DMS79 treated with DMSO at 0.1 percent for 48 hours (cell line): ENCODE measurements around the gene TULP1.
A peak's percentile ranks its signal among the peaks of the same experiment; 100 is the strongest.

Experiments used
- DNase-seq: peaks from one replicate; lab custom pipeline; 2025; lab: John Stamatoyannopoulos, UW

The TULP1 gene

DNA sequence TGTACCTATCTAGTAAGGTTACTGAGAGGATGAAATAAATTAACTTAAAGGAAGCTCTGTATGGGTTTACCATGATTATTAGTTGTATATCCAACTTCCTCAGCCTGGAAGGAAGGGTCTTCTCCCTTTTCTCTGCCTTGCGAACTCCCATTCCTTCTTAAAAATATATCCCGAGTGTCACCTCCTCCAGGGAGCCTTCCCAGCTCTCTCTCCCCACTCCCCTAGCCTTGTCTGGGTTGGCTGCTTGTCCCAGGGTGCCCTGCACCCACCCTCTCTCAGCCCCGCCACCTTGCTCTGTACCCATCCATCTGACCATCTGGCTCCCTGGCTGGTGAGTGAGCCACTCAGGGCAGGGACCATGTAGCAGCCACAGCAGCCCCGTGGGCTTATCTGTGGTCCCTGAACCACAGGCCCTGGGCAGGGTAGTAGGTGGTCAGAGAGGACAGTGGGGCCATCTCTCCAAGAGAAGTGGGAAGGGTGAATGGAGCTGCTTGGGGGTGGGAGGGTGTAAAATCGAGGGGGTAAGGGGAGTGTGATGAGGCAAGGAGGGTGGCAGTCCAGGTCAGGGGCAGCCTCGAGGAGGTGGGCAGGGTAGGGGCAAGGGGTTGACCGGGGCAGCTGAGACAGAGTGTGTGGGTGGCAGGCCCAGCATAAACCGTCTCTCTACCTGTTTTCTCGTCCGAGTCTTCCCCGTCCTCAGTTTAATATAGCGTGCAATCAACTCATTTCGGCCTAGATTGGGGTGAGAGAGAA, 28.6 kb downstream of the TULP1 start:
- no peak for DNase-seq

DNA sequence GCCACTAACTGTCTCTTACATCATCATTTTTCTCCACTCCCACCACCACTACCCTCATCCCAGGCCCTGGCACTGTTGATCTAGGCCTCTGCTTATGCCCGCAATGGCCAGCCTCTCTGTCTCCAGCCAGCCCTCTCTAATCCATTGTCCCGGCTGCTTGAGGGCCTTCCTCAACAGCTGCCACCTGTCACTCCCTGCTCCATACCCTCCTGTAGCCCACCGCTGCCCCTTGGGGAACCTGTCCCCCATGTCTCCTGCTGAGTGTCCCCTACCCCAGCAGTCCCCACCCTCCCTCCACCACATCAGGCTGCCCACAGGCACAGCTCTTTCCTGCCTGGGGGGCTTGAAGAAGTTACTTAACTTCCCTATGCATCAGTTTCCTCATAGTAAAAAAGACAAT, 29.2 kb downstream of the TULP1 start:
- DNase-seq = no peak

DNA sequence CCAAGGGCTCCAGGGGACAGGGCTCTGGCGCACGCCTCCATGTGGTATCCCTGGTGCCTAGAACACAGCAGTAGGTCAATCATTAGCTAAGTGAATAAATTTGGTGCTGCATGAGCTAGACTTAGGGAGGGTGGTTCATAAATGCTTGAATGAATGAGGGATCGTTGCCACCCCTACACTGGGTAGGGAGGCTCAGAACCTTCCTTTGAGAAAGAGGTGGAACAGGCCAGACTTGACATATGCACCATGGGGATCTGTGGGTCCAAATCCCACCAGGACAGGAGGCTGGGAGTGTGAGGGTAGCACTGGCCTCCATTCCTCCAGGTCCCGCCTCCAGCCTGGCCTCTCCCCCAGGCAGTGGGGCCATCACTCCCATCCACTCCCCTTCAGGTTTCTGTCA, 29.6 kb downstream of the TULP1 start:
- DNase-seq = no peak

DNA sequence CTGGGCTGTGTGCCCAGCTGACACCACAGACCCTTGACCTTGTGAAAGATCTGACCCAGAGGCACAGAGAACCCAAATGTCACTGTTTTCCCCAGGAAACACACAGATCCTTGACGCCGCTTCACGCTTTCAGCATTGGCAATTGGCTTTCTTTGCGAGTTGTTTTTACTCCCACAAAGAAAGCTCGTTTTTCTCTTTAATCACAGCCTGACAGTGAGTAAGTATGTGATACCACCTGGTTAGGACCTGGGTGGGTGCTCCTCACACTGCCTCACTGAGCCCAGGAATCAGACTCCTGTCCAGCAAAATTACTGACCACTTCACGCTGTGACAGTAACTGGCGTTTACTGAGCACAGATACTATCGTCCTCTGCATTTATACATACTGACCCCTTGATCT, 31.5 kb downstream of the TULP1 start:
- no peak for DNase-seq

DNA sequence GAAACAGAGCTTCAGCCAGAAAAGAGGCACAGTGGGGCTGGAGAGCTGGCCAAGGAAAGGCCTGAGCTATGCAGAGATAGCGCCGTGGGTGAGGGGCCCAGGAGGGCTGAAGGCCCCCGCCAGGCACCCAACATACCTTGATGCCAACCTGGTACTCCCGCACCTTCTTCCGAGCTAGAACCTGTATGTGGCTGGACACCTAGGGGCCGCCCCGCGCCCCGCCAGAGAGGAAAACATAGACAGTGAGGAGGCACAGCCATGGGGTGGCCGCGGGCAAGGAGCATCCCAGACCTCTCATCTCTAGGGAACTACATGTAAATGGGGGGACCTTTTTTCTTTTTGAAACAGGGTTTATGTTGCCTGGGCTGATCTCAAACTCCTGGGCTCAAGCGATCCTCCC, 32.5 kb downstream of the TULP1 start:
- DNase-seq = no peak

DNA sequence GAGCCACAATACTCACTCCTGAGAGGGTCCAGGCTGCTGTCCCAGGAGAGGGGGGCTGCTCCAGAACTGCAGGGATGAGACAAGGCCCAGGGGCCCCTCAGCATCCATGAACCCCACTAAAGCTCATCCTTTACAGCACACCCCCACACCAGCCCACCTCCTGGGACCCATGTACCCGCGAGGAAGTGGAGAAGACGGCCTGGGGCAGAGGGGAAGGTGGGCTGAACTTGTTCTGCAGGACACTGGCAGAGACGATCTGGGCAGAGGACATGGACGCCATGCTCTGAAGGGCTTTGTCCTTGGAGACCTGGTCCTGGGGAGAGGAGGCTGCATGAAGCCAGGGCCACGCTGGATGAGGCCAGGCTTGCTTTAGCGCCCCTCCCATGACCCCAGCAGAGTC, 34.4 kb downstream of the TULP1 start:
- no peak for DNase-seq

DNA sequence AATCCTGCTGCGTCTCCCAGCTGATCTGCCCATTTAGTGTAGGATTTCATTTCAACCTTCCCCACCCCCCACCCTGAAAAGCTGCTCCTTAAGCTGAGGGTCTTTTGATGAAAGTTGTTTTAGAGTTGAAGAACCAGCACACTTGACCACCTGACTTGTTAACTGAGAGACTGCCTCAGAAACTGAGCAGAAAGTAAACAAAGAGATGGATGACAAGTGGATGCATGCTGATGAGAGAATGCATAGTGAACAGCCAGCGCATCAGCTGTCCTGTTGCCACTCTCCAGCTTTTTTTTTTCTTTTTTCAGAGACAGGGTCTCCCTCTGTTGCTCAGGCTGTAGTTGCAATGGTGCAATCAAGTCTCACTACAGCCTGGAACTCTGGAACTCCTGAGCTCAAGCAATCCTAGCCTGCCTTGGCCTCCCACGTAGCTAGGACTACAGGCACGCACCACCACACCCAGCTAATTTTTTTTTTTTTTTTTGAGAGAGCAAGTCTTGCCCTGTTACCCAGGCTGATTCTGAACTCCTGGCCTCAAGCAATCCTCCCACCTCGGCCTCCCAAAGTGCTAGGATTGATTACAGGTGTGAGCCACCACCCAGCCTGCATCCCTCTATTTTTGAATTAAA, 35.0 kb downstream of the TULP1 start:
- DNase-seq = peak; percentile 96

DNA sequence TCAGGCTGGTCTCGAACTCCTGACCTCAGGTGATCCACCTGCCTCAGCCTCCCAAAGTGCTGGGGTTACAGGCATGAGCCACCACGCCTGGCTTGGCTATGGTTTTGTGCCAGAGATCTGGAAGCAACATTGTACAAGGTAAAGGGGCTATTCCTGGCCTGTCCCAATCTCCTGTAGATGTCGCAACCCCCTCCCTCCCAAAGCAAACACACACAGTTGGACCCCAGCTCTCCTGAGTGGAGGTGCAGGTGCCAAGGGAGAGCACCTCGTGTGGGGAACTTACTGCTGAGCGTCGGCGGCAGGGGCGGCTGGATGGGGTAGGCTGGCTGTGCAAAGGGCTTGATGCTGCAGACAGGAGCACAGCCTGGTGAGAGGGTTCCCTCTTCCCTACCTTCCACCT, 35.7 kb downstream of the TULP1 start:
- DNase-seq = peak; percentile 74

DNA sequence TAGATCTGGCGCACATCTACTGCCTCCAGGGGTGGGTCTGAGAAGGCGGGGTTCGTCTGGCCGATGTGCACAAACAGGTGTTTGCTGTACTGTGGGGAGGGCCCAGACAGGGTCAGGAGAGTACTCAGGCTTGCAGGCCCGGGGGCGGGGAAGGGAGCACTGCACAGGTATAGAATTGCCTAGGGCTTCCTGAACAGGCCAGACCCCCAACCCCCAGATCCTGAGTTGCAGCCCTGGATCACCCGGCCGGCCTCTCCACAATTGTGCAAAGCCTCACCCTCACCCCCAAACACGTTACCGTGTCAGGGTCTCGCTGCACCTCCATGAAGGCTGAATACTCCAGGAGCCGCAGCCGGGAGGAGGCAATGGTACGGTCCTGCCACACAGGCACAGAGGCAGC, 36.7 kb downstream of the TULP1 start:
- no peak for DNase-seq

DNA sequence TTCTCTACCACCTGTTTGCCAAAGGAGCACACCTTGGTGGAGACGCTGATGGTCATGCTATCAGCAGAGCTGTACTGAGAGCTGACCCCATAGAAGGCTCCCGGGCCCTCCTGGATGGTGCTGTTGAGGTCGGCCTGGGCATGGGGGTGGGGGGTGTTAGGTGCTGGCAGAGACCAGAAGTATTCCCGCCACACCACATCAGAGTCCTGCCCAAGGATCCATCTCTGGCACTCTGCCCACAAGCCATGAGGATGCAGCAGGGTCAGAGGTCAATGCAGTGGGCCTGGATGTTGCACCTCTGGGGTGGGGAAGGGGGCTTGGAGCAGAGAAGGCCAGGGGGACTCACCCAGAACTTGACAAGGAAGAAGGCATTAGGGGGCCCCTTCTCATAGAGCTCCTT, 37.1 kb downstream of the TULP1 start:
- no peak for DNase-seq

DNA sequence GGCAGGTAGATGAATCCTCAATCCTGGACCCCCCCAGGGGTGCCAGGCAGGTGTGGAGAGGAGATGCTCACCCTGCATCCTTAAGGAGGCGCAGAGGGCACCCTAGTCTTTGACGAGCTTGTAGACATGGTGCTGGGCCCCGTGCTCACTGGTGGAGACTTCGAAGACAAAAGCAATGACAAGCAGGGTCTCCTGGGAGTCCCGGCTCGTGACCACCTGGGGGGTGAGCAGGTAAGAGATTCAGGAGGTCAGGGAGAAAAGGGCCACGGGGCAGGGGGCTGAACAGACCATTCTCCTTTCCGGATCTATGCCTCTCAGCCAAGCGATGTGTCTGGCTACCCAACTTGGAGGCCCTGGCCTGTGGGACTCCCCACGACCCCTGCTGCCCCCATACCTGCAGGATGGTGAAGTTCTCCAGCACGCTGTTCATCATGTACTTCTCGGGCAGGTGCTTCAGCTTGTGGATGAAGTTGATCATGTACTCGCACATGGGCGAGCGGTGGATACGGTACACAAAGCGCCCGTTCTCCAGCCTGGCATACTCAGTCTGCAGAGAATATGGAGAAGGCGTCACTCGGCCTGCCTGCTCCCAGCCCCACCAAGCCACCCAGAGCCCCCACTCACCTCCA, 37.6 kb downstream of the TULP1 start:
- no peak for DNase-seq

DNA sequence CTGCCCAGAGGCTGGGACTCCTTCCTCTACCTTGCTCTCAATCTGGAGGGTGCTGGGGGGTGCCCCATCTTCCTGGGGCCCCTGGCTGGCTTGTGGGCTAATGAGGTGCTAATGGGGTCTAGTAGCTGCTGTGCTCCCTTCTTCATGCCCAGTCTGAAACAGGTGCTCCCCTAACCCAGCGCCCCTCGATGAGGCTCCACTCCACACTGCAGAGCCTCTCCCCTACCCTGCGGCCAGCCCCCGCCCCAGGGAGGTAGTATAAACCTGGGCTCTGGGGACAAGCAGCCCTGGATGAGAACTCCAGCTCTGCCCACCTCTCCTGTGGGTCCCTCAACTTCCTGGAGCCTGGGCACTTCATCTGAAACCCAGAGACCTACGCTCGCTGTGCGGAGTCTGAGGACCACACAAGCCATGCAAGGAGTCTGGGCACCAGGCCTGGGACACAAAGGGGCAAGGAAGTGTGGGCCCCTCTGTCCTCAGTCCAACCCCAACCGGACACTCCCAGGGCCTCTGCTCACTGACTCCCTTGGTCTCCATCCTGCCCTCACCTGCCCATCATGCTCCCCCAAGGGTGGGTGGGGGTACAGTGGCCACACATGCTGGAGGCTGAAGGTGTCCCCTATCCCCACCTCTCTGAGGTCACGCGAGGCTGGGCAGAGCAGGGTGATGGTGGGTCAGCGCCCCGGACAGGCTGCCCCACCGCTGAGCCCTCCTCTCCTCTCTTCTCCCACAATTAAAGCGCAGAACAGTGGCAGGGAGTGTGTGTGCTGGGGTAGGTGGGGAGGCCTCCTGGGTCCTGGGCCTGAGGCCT, 38.4 kb downstream of the TULP1 start:
- DNase-seq = no peak

DNA sequence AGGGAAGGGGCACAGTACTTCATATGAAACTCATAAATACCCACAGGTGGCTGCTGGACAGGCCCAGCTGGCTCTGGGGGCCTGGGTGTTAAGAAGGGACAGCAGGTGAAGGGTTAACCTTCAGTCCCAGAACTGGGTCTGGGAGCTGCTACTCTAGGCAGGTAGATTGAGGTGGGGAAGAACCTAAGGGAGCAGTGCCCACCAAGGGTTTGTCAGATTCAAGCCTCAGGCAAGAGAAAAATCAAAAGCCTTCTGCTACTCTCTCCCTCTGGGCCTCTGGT, 38.9 kb downstream of the TULP1 start:
- DNase-seq = no peak

DNA sequence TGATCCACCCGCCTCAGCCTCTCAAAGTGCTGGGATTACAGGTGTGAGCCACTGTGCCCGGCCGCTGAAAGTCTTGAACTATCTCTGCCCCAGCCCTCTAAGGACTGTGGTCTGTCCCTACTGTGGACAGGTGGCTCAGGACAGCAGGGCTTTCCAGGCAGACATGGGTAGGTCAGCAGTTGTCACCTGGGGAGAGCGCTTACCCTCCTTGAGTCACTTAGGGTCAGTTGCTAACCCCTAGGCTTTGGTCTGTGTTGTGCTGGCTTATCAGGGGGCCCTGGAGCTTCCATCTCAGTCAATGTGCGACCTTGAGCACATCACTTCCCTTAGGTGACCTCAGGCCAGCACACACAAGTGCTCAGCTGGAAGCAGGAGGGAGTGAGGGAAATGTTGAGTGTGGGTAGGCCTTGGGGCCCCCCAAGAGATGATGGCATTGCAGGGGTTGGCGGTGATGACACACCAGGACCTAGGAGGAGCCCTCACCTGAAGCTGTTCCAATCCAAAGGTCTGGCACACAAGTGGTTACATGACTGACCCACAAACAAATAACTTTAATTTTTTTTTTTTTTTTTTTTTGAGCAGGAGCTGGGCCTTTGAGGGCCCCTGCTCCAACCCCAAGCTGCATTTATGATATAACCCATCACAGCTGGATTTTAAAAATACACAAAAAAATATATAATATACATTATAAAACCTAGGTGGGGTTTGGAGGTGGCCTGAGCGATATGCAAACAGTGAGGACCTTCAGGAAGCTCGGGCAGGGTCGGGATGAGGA, 39.4 kb downstream of the TULP1 start:
- DNase-seq = no peak

DNA sequence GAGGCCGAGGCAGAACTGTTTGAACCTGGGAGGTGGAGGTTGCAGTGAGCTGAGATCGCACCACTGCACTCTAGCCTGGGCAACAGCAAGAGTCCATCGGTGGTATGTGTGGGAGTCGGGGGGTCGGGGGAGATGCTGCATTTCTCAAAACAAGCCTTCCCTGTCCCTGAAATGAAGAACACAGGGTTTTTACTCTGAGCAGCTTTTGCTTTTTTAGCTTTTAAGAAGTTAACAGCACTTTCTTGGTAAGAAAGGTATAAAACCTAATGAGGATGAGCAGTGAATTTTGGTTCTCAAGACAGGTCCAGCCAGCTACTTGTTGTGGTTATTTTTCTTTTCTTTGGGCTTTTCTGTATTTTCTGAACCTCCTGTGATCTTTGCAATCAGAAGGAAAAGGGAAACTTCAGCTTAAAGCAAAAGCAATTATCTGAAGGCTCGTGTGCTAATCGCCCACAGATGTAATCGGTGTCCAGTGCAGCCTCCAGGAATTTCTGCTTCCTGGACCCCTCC, 40.8 kb downstream of the TULP1 start:
- DNase-seq = no peak

DNA sequence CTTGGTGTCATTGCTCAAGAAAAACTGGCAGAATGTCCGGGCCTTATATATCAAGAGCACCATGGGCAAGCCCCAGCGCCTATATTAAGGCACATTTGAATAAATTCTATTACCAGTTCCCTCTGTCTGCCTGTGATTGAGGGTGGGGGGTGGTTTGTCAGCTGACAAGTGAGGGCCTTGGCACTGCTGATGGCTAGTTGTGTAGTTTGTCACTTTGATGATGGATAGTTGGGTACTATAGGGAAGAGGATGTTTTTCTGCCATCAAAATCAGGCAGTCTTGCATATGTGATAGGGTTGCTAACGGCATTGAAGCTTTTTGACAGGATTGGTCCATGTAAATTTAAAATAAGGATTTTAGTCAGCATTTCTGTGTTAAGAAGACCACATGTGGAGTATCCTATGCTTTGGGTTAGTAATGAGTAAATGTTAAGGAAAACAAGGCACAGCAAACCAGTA, 42.0 kb downstream of the TULP1 start:
- no peak for DNase-seq

DNA sequence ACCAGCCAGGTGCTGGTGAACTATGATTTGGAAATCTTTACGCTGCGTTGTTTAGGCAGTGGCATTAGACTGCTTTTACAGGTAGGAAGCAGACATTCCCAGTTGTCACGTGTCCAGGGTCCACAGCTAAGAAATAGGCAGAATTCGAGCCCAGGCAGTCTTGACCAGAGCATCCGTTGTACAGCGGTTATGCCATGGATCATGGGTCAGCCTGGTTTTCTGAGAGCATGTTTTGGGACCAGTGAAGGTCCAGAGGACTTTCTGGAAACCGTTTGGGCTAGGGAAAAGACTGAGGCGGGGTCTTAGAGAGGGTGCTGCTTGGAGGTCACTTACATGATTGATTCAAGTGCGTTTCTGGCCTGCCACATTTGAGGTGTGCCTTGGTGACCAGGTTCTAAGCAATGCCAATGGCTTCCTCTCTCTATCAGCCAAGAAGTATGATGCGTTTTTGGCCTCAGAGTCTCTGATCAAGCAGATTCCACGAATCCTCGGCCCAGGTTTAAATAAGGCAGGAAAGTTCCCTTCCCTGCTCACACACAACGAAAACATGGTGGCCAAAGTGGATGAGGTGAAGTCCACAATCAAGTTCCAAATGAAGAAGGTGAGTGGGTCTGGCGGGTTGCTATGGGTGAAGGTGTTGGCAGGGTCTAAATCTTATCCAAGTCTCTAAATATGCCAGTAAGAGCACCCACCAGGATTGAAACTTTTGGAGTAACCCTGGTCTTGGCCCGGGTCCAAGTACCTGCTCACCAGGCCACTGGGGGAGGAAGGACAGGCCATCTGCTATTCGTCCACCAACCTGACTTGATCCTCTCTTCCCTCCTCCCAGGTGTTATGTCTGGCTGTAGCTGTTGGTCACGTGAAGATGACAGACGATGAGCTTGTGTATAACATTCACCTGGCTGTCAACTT, 42.7 kb downstream of the TULP1 start:
- no peak for DNase-seq

DNA sequence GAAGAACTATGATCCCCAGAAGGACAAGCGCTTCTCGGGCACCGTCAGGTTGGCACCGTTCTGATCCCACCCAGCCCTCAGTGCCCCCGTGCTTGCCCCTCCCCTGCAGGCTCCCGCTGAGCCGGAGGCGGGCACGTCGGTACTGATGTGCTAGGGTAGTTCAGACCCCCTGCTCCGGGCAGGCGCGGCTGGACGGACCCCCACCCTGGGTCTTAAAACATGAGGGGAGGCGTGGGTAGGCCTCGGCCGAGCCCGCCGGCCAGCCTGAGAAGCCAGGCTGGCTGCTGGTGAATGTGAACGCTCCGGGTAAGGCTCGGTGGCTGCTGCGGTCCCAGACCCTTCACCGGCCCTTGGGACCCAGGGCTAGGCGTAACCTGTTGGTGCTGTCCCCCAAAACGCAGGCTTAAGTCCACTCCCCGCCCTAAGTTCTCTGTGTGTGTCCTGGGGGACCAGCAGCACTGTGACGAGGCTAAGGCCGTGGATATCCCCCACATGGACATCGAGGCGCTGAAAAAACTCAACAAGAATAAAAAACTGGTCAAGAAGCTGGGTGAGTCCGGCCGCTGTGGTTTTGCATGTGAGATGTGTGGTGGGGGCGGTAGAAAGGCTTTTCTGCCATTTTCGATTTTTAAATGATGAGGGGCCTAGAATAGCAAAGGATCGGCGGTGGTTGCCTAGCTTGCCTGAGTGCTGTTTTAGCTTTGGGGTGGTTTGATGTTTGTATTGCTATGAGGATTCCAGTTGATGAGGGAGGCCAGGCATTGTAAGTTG, 43.5 kb downstream of the TULP1 start:
- DNase-seq = no peak

DNA sequence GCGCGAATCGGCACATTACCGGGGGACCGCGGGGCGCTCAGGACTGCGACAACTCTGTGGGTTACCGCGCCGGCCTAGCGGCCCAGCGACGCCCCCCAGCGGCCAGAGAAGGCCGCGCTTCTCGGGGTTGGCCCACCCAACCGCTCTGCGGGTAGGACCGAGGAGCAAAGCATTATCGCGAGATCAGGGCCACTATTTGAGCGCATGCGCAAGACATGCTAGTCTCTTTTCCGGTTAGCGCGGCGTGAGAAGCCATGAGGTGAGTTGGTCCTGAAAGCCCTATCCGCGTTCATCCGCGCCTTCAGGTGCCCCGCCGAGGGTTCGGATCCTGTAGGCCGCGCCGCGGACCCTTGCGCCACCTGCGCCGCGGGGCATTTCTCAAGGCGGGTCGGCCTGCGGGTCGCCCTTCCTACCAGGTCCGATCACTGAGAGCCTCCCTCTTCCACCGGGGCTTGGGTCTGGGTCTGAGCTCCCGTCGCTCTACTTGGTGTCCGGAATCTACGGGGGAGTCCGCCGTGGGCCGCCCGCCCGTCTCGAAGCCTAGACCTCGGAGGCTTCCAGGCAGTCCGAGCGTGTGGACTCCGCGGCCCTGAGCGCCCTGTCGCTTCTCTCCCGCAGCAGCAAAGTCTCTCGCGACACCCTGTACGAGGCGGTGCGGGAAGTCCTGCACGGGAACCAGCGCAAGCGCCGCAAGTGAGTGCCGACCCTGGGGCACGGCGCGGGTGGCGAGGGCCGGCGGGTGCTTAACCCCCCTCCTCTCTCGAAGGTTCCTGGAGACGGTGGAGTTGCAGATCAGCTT, 44.3 kb downstream of the TULP1 start, which contains the start of gene RPL10A:
Gene RPL10A (plus strand): TSS at position 221 of the 799 bp plus-strand sequence. CDS start 34 bp downstream, at position 255.
- DNase-seq = peak; percentile 95
